GM21737 (cell line): ENCODE data around the gene MDH1.

Experiments
- ATAC-seq: cut with Tn5 transposase; IDR thresholded peaks from one replicate; pipeline ENCODE4 v1.9.1; 2021; ENCODE audit warnings: mild to moderate bottlenecking, moderate library complexity; ENCODE audit not compliant: unreplicated experiment

The MDH1 gene

GRCh38 chr2:63628403-63628942 is 39.7 kb downstream of the MDH1 start:
- no peak for ATAC-seq

DNA sequence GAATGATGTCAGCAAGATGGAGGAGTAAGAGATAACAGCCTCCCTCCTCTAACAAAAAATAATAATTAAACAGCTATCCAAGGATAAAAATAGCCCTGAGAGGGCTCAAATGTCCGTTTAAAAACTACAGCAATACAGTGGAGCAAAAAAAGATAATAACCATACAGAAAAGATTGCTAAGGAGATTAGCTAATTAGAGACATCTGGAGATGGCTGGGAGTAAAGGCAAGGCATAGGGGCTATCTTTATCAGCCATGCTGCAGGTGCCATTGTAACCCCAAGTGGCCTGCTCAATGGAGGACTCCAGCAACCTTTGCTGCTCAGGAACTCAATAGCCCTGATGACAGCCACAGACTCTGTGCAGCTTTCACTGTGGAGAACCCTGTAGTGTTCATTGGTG is 42.7 kb downstream of the MDH1 start:
- no peak for ATAC-seq

DNA sequence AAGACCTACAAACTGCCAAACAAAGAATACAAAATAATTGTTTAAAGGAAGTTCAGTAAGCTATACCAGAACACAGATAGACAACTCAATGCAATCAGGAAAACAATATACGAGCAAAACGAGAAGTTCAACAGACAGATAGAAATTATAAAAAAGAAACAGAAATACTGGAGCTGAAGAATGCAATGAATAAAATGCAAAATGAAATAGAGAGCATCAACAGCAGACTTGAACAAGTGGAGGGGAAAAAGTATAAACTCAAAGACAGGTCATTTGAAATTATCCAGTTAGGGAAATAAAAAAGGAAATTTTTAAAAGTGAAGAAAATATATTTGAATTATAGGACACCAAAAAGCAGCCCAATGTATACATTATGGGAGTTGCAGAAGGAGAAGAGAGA is 43.6 kb downstream of the MDH1 start:
- no peak for ATAC-seq

DNA sequence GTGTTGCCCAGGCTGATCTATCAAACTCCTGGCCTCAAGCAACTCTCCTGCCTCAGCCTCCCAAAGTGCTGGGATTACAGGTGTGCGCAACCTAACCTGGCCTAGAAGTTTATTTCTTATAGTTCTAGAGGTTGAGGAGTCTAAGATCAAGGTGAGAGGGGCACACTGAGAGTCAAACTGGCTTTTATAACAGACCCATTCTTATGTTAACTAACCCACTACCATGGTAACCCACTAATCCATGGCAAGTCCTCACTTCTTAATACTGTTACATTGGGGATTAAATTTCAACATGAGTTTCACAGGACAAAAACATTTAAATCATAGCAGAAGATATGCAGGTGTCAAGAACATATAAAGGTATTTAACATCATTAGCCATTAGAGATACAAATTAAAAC is 50.6 kb downstream of the MDH1 start:
- ATAC-seq, result no peak

GRCh38 chr2:63642946-63643345 is 54.2 kb downstream of the MDH1 start:
- no peak for ATAC-seq

- ATAC-seq, result no peak
These were observed 54.7 kb downstream of the MDH1 start for GRCh38 chr2:63643486-63643885.

DNA sequence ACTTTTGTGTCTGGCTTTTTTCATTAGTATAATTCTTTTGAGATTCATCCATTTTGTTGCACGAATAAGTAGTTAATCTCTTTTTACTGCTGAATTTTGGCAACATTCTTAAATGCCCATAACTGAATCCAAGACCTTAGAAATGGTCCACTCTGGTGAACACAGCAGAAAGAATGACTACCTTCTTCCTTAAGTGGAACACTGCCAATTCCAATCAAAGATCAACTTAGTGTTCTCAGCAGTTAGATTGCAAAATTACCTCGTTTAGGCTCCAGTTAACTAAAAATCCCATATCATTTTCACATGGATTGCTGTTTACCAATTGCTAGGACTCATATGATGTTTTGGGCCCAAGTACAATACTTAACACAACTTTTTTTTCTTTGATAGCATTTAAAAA is 59.9 kb downstream of the MDH1 start:
- no peak for ATAC-seq

DNA sequence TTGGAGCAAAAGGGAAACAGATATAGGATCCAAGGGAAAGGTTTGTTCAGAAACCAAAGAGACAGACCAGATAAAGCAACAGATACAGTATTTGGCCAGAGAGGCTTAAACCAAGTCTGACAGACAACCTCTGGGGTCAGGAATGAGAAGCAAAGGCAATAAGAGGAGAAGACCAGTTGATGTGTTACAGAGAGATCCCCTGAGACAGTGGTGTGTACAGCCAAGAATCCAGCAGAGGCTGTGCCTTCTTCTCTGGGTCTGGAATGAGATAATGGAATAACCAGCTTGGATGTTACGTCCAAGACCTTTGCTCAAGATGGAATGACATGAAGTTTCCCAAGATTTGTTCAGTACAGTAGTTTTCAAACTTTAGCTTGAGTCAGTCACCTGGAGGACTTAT is 61.1 kb downstream of the MDH1 start:
- no peak for ATAC-seq

DNA sequence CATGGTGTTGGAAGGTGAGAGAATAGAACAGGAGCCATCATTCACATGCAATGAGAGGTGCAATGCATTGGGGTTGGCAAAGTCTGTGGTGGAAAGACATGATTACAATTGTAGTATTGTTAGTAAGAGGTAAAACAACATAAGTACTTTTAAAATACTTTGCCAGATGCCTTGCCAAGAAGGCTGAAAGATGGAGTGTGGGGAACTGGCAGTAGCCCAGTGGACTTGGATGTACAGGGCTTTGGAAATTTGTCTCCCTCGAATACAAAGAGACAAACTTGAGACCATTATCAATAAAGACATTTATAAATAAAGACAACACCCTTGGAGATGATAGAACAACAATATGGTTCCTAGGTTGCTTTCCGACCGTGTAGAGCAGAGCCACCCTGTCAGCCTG is 62.0 kb downstream of the MDH1 start:
- no peak for ATAC-seq

- no peak for ATAC-seq
These were observed 62.6 kb downstream of the MDH1 start for GRCh38 chr2:63651356-63651755.

- ATAC-seq, result no peak
These were observed 63.3 kb downstream of the MDH1 start for GRCh38 chr2:63651861-63652651.

GRCh38 chr2:63652652-63652985 is 63.9 kb downstream of the MDH1 start:
- no peak for ATAC-seq

GRCh38 chr2:63654959-63655358 is 66.2 kb downstream of the MDH1 start:
- no peak for ATAC-seq
